Smooth muscle cell (in vitro differentiated cells): ENCODE measurements around the gene TGFBR3. TPM values are rescaled to one million over a fixed set of nuclear protein-coding genes. Genes with fewer than 3 reads are reported as not detected.

Experiments
- DNase-seq: peaks from one replicate; lab custom pipeline; 2025; ENCODE audit not compliant: unreplicated experiment; lab: John Stamatoyannopoulos, UW
- H2AFZ ChIP-seq: fragments of 200-600 bp; sonication (generic); 2 replicates; pipeline ENCODE4 v1.6.0; 2016; ENCODE audit warnings: antibody characterized with exemption, low read depth, mild to moderate bottlenecking
- H3F3A ChIP-seq: fragments of 200-600 bp; sonication (generic); 2 replicates; pipeline ENCODE4 v1.6.0; 2017; ENCODE audit warnings: antibody characterized with exemption, low read depth
- H3K27ac ChIP-seq: fragments of 200-600 bp; sonication (generic); 2 replicates; pipeline ENCODE4 v1.5.1; 2016; ENCODE audit warnings: low read depth, mild to moderate bottlenecking
- H3K27me3 ChIP-seq: fragments of 200-600 bp; sonication (generic); 2 replicates; pipeline ENCODE4 v1.6.1; 2016; ENCODE audit warnings: low read depth, mild to moderate bottlenecking
- H3K36me3 ChIP-seq: fragments of 200-600 bp; sonication (generic); 2 replicates; pipeline ENCODE4 v1.5.1; 2016; ENCODE audit warnings: low read depth
- H3K4me1 ChIP-seq: fragments of 200-600 bp; sonication (generic); 2 replicates; pipeline ENCODE4 v1.5.1; 2016; ENCODE audit warnings: low read depth
- H3K4me2 ChIP-seq: fragments of 200-600 bp; sonication (generic); 2 replicates; pipeline ENCODE4 v1.6.0; 2016; ENCODE audit warnings: mild to moderate bottlenecking
- H3K4me3 ChIP-seq: fragments of 200-600 bp; sonication (generic); 2 replicates; pipeline ENCODE4 v1.5.1; 2016; ENCODE audit warnings: mild to moderate bottlenecking
- H3K79me2 ChIP-seq: fragments of 200-600 bp; sonication (generic); 2 replicates; pipeline ENCODE4 v1.6.0; 2016; ENCODE audit warnings: low read depth, mild to moderate bottlenecking
- H3K9ac ChIP-seq: fragments of 200-600 bp; sonication (generic); 2 replicates; pipeline ENCODE4 v1.6.0; 2016; ENCODE audit warnings: low read depth
- H3K9me3 ChIP-seq: fragments of 200-600 bp; sonication (generic); replicated peaks from 2 replicates; pipeline ENCODE4 v1.5.1; 2016; ENCODE audit warnings: low read depth
- H4K20me1 ChIP-seq: fragments of 200-600 bp; sonication (generic); 2 replicates; pipeline ENCODE4 v1.6.0; 2016; ENCODE audit warnings: low read depth
- WGBS: methylation state at CpG from one replicate; pipeline ENCODE4 v1.1.7; 2016; ENCODE audit warnings: low lambda C conversion rate; 5-methylcytosine and 5-hydroxymethylcytosine counted together
- polyA plus RNA-seq: library from polyadenylated mRNA; unstranded; fragments of >200 nt; fragmentation: Nextera tagmentation; extraction: Ambion mirVana; gene quantifications from 2 replicates; pipeline ENCODE4 v1.2.1, GENCODE V29; 2016
- total RNA-seq: library from RNA; depleted of rRNA; stranded (reverse); fragments of >200 nt; gene quantifications from 2 replicates; pipeline ENCODE4 v1.2.3, GENCODE V29; 2014
- TF ChIP-seq, protein P1 (sequence below): fragments of 200-600 bp; sonication (generic); IDR thresholded peaks from 2 replicates; pipeline ENCODE4 v1.5.1; 2017; ENCODE audit warnings: borderline replicate concordance, mild to moderate bottlenecking, antibody characterized with exemption; ENCODE audit not compliant: insufficient read depth, poor library complexity, severe bottlenecking

TGFBR3 gene
- total and polyA plus RNA-seq, 2 experiments from 2014 or later = 68.3 to 112 TPM

DNA sequence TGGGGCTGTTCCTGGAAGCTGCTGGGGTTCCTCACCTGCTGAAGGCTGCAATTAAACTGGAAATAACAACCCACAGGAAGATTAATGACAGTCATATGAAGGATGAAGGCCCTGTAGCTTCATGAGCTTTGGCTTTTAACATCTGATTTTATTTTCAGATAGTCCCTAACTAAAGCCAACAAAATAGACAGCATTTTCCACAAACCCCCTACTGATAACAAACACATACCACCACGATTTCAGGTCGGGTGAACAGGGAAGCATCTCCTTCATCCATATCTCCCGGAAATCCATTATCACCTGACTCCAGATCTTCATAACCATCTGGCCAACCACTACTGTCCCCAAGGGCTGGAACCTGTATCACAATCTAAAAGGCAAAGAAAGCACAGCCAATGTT is 169.6 kb downstream of the TGFBR3 start:
- H3K79me2 ChIP-seq = no peaks in the 10 kb centered on the region
- no peaks in the 10 kb centered on the region for H3K27me3 ChIP-seq
- H3K4me1 ChIP-seq = peaks cover 12% of the 10 kb centered on the region
- no peak overlapping the region for H2AFZ ChIP-seq
- H3K9me3 ChIP-seq = no peaks in the 10 kb centered on the region
- DNase-seq = no peak
- peaks cover 6% of the 10 kb centered on the region for H3F3A ChIP-seq
- no peak overlapping the region for H3K4me3 ChIP-seq
- no peaks in the 10 kb centered on the region for H4K20me1 ChIP-seq
- H3K4me2 ChIP-seq = no peak overlapping the region
- H3K9ac ChIP-seq = no peak overlapping the region
- TF ChIP-seq, protein P1, sequence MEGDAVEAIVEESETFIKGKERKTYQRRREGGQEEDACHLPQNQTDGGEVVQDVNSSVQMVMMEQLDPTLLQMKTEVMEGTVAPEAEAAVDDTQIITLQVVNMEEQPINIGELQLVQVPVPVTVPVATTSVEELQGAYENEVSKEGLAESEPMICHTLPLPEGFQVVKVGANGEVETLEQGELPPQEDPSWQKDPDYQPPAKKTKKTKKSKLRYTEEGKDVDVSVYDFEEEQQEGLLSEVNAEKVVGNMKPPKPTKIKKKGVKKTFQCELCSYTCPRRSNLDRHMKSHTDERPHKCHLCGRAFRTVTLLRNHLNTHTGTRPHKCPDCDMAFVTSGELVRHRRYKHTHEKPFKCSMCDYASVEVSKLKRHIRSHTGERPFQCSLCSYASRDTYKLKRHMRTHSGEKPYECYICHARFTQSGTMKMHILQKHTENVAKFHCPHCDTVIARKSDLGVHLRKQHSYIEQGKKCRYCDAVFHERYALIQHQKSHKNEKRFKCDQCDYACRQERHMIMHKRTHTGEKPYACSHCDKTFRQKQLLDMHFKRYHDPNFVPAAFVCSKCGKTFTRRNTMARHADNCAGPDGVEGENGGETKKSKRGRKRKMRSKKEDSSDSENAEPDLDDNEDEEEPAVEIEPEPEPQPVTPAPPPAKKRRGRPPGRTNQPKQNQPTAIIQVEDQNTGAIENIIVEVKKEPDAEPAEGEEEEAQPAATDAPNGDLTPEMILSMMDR = no peak
- peaks cover 4% of the 10 kb centered on the region for H3K36me3 ChIP-seq
- WGBS = 91% methylated on average over 3 of the region's 3 CpGs
- no peak overlapping the region for H3K27ac ChIP-seq

DNA sequence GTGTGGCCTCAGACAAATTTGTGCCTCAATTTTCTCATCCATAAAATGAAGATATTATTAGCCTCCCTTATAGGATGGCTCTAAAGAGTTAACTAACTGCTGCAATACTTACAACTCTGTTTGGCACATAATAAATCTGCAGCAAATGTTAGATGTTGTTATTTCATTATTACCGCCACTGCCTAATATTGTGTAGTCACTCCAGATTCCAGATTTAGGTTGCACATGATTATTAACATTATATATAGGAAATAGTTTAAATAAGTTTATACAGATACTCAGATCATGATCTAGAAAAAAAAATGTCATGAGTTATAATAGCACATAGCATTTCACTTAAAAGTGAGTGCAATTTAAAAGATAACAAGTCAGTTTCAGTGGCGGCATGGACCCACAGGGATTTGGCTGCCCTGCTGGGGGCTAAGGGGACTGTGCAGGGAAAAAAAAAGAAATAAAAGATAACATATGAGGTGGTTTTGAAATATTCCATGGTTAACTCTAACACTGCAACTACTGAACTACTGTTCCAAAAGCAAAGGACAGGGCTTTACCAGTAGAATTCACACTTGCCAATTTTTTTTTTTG is 170.4 kb downstream of the TGFBR3 start:
- DNase-seq = no peak
- no peaks in the 10 kb centered on the region for H4K20me1 ChIP-seq
- no peak overlapping the region for H2AFZ ChIP-seq
- peaks cover 4% of the 10 kb centered on the region for H3K36me3 ChIP-seq
- TF ChIP-seq, protein P1 = no peak
- H3K4me3 ChIP-seq = no peak overlapping the region
- H3K4me1 ChIP-seq = peaks cover 12% of the 10 kb centered on the region
- H3K9ac ChIP-seq = no peak overlapping the region
- no peak overlapping the region for H3K4me2 ChIP-seq
- peaks cover 4% of the 10 kb centered on the region for H3F3A ChIP-seq
- no peak overlapping the region for H3K27ac ChIP-seq
- whole genome bisulfite sequencing = 81% methylated on average over 2 of the region's 2 CpGs
- H3K79me2 ChIP-seq = no peaks in the 10 kb centered on the region
- H3K27me3 ChIP-seq = no peaks in the 10 kb centered on the region
- H3K9me3 ChIP-seq = no peaks in the 10 kb centered on the region

- no peak overlapping the region for H3K27ac ChIP-seq
- H2AFZ ChIP-seq = no peak overlapping the region
- peaks cover 4% of the 10 kb centered on the region for H3F3A ChIP-seq
- no peak for DNase-seq
- peaks cover 3% of the 10 kb centered on the region for H3K36me3 ChIP-seq
- no peak overlapping the region for H3K4me3 ChIP-seq
- no peaks in the 10 kb centered on the region for H3K9me3 ChIP-seq
- H3K27me3 ChIP-seq = no peaks in the 10 kb centered on the region
- TF ChIP-seq, protein P1 = no peak
- H3K79me2 ChIP-seq = no peaks in the 10 kb centered on the region
- no peaks in the 10 kb centered on the region for H4K20me1 ChIP-seq
- H3K4me1 ChIP-seq = peaks cover 12% of the 10 kb centered on the region
- no peak overlapping the region for H3K9ac ChIP-seq
- 87% methylated on average over 8 of the region's 8 CpGs for WGBS
- H3K4me2 ChIP-seq = no peak overlapping the region
These were observed 171.0 kb downstream of the TGFBR3 start for GRCh38 chr1:91714867-91715381.
